Lung (tissue), 12 donors: ENCODE data around the gene ACP5. TPM values are rescaled to one million over a fixed set of nuclear protein-coding genes. Genes with fewer than 3 reads are reported as not detected.

ENCODE experiments used
- ATAC-seq: fragments of 200-7000 bp; cut with Tn5 transposase; one replicate; pipeline ENCODE4 v1.9.1; 2020; ENCODE audit warnings: moderate number of reproducible peaks; ENCODE audit not compliant: insufficient read depth, low FRiP score
- DNase-seq, 3 donors: peaks; one replicate each; pipeline ENCODE4 v3.0.0-alpha.2; 2013 to 2017
- H3K27ac ChIP-seq, 2 donors: one replicate each; pipeline ENCODE4 v1.5.1; 2013; ENCODE audit warnings: mild to moderate bottlenecking in 2 of 2, moderate library complexity in 2 of 2, control low read depth in 1 of 2, inconsistent platforms in 1 of 2, low read depth in 1 of 2, low read length in 1 of 2
- H3K27me3 ChIP-seq, 3 donors: one replicate each; pipeline ENCODE4 v1.5.1; 2013; ENCODE audit warnings: low read length in 2 of 3; ENCODE audit not compliant: control insufficient read depth in 3 of 3, insufficient read depth in 3 of 3
- H3K36me3 ChIP-seq, 4 donors: one replicate each; pipeline ENCODE4 v1.5.1; 2013; ENCODE audit warnings: low read length in 4 of 4, mild to moderate bottlenecking in 1 of 4, moderate library complexity in 1 of 4; ENCODE audit not compliant: control insufficient read depth in 4 of 4, insufficient read depth in 4 of 4
- H3K4me1 ChIP-seq, 5 donors: one replicate each; pipeline ENCODE4 v1.5.1; 2013; ENCODE audit warnings: low read length in 5 of 5, mild to moderate bottlenecking in 2 of 5, moderate library complexity in 1 of 5; ENCODE audit not compliant: control insufficient read depth in 5 of 5, insufficient read depth in 5 of 5
- H3K4me3 ChIP-seq: one replicate; pipeline ENCODE4 v1.5.1; 2013; ENCODE audit warnings: mild to moderate bottlenecking, control low read depth, moderate library complexity
- H3K9ac ChIP-seq, 2 donors: one replicate each; pipeline ENCODE4 v1.5.1; 2013; ENCODE audit warnings: low read length in 2 of 2, control low read depth in 1 of 2; ENCODE audit not compliant: insufficient read depth in 1 of 2
- H3K9me3 ChIP-seq, 4 donors: one replicate each; pipeline ENCODE4 v1.5.1; 2013; ENCODE audit warnings: low read length in 3 of 4, mild to moderate bottlenecking in 1 of 4, moderate library complexity in 1 of 4; ENCODE audit not compliant: control insufficient read depth in 4 of 4, insufficient read depth in 3 of 4
- CTCF ChIP-seq: IDR thresholded peaks from 2 replicates; pipeline ENCODE4 v1.5.1; 2012; ENCODE audit warnings: mild to moderate bottlenecking; ENCODE audit errors: control extremely low read depth, extremely low read depth
- WGBS, 2 donors: extraction: QIAGEN DNeasy Blood & Tissue Kit; methylation state at CpG; one replicate each; pipeline ENCODE4 v1.1.7; 2013; 5-methylcytosine and 5-hydroxymethylcytosine counted together
- polyA plus RNA-seq, 2 donors: library from polyadenylated mRNA; stranded (reverse); fragments of 200-250 nt; gene quantifications; one replicate each; pipeline ENCODE4 v1.2.1, GENCODE V29; 2013
- total RNA-seq, 2 donors: library from RNA; depleted of rRNA in 1 of 2; stranded (reverse); fragments of >200 nt in 1 of 2; gene quantifications; one replicate each; pipeline ENCODE4 v1.2.1, GENCODE V29; 2014 to 2021
- donor health status: control.
- donor health status: control.
- donor health status: Bipolar disorder and iron deficiency.
- donor health status: healthy.
- donor health status: DM: yes; HTN: yes; CAD: no.

The ACP5 gene
- total and polyA plus RNA-seq, 4 donors: 22.5 to 301 (median 140) TPM

- WGBS, 2 donors: 86 to 94% methylated on average over 4 of the region's 4 CpGs
- ATAC-seq (no peak), DNase-seq (no peak)
- Histone ChIP-seq H3K36me3 (peaks cover 0 to 35% (median 12%) of the 10 kb centered on the region in 4 donors), H3K9me3 (no peaks in the 10 kb centered on the region), H3K9ac (no peak overlapping the region), H3K4me1 (peaks cover 3 to 18% (median 7%) of the 10 kb centered on the region in 5 donors), H3K27ac (no peak overlapping the region), H3K27me3 (no peaks in the 10 kb centered on the region), H3K4me3 (no peak overlapping the region)
- no peak for TF ChIP-seq CTCF
These were observed 20.6 kb downstream of the ACP5 start for GRCh38 chr19:11556634-11557420.

- ATAC-seq: no peak
- H3K27ac ChIP-seq: no peak overlapping the region
- TF ChIP-seq CTCF: no peak
- H3K27me3 ChIP-seq: no peaks in the 10 kb centered on the region
- H3K9ac ChIP-seq: no peak overlapping the region
- WGBS, 2 donors: 86 to 88% methylated on average over 6 of the region's 6 CpGs
- no peak overlapping the region for H3K4me3 ChIP-seq
- no peaks in the 10 kb centered on the region for H3K9me3 ChIP-seq
- peaks cover 0 to 36% (median 13%) of the 10 kb centered on the region in 4 donors for H3K36me3 ChIP-seq
- DNase-seq: no peak
- H3K4me1 ChIP-seq: peaks cover 3 to 14% (median 7%) of the 10 kb centered on the region in 5 donors
These were observed 22.2 kb downstream of the ACP5 start for GRCh38 chr19:11555246-11555645.

GRCh38 chr19:11554160-11554559, 23.3 kb downstream of the ACP5 start:
- no peaks in the 10 kb centered on the region for H3K27me3 ChIP-seq
- H3K9me3 ChIP-seq: no peaks in the 10 kb centered on the region
- WGBS, 2 donors: 90 to 96% methylated on average over 12 of the region's 12 CpGs
- H3K9ac ChIP-seq: no peak overlapping the region
- TF ChIP-seq CTCF: no peak
- ATAC-seq (no peak), DNase-seq (no peak)
- no peak overlapping the region for H3K4me3 ChIP-seq
- peaks cover 0 to 36% (median 13%) of the 10 kb centered on the region in 4 donors for H3K36me3 ChIP-seq
- peaks cover 3 to 9% (median 7%) of the 10 kb centered on the region in 5 donors for H3K4me1 ChIP-seq
- H3K27ac ChIP-seq: no peak overlapping the region
